GM12864 (cell line): ENCODE measurements around the gene NLRP8.

Experiments
- DNase-seq: peaks from one replicate; pipeline ENCODE4 v3.0.0-alpha.2; 2011; ENCODE audit warnings: low read depth
- H3K4me3 ChIP-seq: 2 replicates; pipeline ENCODE4 v1.5.1; 2011; ENCODE audit warnings: mild to moderate bottlenecking, low read depth, low read length, control low read depth
- TF ChIP-seq, protein P1 (sequence below): IDR thresholded peaks from 2 replicates; pipeline ENCODE4 v1.5.1; 2011; ENCODE audit warnings: low read depth, mild to moderate bottlenecking, moderate library complexity, low read length, control low read depth, inconsistent platforms; ENCODE audit errors: missing control alignments

Gene NLRP8

GRCh38 chr19:55962186-55962585, 14.6 kb downstream of the NLRP8 start:
- TF ChIP-seq, protein P1, sequence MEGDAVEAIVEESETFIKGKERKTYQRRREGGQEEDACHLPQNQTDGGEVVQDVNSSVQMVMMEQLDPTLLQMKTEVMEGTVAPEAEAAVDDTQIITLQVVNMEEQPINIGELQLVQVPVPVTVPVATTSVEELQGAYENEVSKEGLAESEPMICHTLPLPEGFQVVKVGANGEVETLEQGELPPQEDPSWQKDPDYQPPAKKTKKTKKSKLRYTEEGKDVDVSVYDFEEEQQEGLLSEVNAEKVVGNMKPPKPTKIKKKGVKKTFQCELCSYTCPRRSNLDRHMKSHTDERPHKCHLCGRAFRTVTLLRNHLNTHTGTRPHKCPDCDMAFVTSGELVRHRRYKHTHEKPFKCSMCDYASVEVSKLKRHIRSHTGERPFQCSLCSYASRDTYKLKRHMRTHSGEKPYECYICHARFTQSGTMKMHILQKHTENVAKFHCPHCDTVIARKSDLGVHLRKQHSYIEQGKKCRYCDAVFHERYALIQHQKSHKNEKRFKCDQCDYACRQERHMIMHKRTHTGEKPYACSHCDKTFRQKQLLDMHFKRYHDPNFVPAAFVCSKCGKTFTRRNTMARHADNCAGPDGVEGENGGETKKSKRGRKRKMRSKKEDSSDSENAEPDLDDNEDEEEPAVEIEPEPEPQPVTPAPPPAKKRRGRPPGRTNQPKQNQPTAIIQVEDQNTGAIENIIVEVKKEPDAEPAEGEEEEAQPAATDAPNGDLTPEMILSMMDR = no peak
- no peak overlapping the region for H3K4me3 ChIP-seq
- DNase-seq = no peak

- TF ChIP-seq, protein P1 = no peak
- DNase-seq = no peak
- no peak overlapping the region for H3K4me3 ChIP-seq
These were observed 26.4 kb downstream of the NLRP8 start for GRCh38 chr19:55973982-55974381.

DNA sequence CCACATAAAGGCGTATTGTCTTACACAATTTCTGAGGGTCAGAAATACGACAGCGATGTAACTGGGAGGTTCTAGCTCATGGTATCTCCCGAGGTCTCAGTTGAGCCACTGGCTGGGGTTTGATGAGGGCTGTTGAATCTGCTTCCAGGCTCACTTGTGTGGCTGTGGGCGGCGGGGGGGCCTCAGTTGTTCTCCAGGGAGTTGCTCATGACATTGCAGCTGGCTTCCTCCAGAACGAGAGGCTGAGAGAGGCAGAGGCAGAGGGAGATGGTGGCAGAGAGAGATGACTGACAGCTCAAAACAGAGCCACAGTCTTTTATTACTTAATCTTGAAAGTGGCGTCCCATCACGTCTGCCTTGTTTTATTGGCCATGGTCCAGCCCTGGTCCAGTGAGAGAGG, 32.8 kb downstream of the NLRP8 start:
- H3K4me3 ChIP-seq = no peak overlapping the region
- TF ChIP-seq, protein P1 = no peak
- DNase-seq = no peak

- TF ChIP-seq, protein P1 = no peak
- H3K4me3 ChIP-seq = no peak overlapping the region
- DNase-seq = no peak
These were observed 37.6 kb downstream of the NLRP8 start for GRCh38 chr19:55985254-55985653.

- no peak within 1 kb of the TSS for H3K4me3 ChIP-seq
- TF ChIP-seq, protein P1 = no peak
- no peak for DNase-seq
These were observed 38.9 kb downstream of the NLRP8 start, which contains the start of gene NLRP5 for GRCh38 chr19:55986487-55986886. TSS of gene NLRP5 (plus strand) at chr19:55986775.

- no peak for DNase-seq
- TF ChIP-seq, protein P1 = no peak
- H3K4me3 ChIP-seq = no peak overlapping the region
These were observed 43.2 kb downstream of the NLRP8 start for GRCh38 chr19:55990831-55991230.

DNA sequence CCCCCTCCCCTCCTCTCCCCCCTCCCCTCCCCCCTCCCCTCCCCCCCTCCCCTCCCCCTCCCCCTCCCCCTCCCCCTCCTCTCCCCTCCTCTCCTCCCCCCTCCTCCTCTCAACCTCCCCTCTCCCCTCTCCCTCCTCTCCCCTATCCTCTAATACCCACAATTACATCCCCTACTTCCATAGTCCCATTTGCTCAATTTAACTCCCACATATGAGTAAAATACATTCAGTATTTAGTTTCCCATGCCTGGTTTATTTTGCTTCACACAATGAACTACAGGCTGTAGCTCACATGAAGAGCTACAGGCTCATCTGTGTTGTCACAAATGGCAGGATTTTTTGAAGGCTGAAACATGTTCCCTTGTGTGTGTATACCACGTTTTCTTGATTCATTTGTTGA, 45.9 kb downstream of the NLRP8 start:
- TF ChIP-seq, protein P1 = no peak
- H3K4me3 ChIP-seq = no peak overlapping the region
- no peak for DNase-seq
